GM21390 (cell line): ENCODE measurements around the gene SGTB.

ENCODE experiments used
- ATAC-seq: cut with Tn5 transposase; IDR thresholded peaks from one replicate; pipeline ENCODE4 v1.9.1; 2021; ENCODE audit not compliant: unreplicated experiment

SGTB gene, protein sequence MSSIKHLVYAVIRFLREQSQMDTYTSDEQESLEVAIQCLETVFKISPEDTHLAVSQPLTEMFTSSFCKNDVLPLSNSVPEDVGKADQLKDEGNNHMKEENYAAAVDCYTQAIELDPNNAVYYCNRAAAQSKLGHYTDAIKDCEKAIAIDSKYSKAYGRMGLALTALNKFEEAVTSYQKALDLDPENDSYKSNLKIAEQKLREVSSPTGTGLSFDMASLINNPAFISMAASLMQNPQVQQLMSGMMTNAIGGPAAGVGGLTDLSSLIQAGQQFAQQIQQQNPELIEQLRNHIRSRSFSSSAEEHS

DNA sequence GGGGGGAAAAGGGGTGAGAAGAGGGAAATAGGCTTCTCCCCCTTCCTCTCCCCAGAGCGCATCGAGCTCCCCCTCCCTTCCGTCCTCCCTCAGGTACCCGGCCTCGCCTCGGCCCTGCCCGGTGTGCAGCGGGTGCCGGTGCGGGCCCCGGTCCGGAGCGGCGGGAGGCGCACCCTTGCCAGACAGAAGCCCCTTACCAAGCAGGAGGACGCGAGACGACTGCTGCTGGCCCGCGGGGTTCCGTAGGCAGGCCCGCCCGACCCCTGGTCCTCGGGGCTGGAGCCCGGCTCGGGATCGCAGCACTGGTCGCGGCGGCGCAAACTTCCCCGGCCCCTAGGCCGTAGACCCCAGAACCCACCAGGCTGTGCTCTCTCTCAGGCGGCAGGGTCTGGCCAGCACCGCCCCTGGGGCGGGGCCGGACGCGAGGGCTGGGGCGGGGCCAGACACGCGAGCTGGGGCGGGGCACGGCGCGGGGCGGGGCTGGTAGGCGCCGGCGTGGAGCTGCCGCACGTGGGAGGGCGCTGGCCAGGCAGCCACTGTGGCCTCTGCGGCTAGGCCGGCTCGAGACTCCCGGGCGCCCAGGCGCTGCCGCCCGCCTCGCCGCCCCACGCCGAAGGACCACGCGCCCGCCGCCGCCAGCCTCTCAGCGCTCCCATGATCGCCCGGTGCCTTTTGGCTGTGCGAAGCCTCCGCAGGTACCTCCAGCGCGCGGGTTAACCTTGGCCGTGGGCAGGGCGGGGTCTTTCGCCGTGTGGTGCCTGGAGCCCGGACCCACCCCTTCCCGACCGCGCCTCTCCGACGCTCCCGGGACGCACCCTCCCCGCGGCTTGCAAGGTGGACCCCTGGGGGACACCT lies at the start of gene SGTB, which contains the start of gene NLN:
SGTB (minus strand) TSS at position 390 of the 855 bp plus-strand sequence. CDS start 1,302 bp downstream, outside the sequence.
NLN (plus strand) TSS at position 486 of the 855 bp plus-strand sequence; CDS start at position 655, 169 bp downstream.
- peak; percentile 89 for ATAC-seq

DNA sequence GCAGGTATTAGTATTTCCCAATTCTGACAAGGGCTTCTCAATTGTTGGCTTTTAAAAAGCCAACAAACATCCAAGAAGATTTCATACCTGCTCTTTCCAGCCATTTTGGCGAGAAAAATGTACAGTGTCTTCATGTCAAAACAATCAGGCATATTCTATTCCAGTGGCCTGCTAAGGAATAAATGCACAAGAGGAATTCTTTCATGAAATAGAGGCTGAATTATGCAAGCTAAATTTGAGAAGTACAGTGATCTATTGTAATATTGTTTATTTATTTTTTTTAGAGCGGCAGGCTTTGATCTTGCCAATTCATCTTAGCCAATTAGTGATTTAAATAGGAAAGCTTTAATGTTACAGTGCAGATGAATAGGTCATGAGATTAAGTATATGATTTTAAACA lies 49.4 kb upstream of the SGTB start:
- no peak for ATAC-seq

DNA sequence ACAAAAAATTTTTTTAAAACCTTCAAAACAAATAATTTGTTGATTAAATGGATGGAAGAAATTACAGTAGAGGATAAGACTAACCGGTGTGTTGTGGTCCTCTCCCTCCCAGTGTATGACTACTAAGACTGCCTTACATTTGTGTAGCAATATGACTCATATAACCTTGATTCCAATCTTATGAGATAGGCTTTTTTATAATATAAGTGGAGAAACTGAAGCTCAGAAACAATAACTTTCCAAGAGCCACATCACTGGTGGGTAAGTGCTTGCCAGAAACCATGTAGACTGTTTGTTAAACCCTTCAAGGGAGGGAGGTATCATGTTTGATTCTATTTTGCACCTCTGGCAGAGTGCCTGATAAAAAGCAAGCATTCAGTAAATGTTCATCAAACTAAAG lies 47.6 kb upstream of the SGTB start:
- ATAC-seq, result no peak

DNA sequence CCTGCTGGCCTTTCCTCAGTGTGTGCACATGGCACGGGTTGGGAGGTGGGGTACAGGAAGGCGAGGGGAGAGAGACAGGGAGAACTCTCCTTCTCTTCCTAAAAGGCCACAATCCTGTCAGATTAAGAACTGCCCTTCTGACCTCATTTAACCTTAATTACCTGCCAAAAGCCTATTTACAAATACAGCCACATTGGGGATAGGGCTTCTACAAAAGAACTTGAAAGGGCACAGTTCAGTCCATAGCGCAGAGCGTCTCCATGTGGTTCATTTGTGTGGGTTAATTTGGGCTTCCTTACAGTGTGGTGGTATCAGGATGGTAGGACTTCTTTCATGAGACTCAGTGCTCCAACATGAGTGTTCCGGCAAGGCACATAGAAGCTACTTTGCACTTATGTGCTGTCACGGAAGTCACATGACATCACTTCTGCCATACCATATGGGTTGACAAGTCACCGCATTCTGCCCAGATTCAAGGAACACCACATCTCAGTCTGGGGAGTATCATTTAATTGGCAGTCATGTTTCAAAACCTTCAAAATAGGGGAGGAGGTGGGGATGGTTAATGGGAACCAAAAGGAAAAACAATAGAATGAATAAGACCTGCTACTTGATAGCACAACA lies 46.9 kb upstream of the SGTB start:
- ATAC-seq, result no peak

DNA sequence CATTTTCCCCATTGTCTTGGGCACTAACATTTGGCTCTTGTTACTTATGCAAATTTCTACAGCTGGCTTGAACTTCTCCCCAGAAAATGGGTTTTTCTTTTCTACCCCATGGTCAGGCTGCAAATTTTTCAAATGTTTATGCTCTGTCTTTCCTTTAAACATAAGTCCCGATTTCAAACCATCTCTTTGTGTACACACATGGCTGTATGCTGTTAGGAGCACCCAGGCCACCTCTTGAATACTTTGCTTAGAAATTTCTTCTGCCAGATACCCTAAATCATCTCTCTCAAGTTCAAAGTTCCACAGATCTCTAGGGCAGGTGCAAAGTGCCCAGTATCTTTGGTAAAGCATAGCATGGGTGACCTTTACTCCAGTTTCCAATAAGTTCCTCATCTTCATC lies 45.7 kb upstream of the SGTB start:
- ATAC-seq, result no peak

DNA sequence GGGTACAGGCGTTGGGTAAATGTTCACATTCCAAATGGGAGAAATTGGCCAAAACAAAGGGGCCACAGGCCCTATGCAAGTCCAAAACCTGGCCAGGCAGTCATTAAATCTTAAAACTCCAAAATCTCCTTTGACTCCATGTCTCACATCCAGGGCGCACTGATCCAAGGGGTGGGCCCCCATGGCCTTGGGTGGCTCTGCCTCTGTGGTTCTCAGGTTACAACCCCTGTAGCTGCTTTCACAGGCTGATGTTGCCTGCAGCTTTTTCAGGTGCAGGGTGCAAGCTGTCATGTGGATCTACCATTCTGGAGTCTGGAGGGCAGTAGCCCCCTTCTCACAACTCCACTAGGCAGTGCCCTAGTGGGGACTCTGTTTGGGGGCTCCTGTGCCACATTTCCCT lies 44.9 kb upstream of the SGTB start:
- no peak for ATAC-seq

DNA sequence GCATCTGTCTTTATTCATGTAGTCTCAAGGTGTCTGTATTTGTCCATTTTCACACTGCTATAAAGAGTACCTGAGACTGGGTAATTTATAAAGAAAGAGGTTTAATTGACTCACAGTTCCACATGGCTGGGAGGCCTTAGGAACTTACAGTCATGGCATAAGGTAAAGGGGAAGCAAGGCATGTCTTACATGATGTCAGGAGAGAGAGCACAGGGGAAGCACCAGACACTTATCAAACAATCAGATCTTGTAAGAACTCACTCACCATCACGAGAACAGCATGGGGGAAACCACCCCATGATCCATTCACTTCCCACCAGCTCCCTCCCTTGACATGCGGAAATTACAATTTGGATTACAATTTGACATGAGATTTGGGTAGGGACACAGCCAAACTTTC lies 44.3 kb upstream of the SGTB start:
- no peak for ATAC-seq

DNA sequence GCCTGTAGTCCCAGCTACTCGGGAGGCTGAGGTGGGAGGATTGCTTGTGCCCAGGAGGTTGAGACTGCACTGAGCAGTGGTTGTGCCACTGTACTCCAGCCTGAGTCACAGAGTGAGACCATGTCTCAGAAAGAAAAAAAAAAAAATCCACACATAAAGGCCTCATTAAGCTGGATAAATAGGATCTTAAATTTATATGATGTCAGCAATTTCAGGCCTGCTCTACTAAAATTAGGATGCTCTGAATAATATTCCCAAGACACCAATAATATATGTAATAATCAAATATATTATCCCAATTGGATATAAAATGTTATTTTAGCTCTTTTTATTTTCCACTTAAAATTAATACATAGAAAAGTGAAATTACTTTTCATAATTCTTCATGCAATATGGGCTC lies 43.7 kb upstream of the SGTB start:
- no peak for ATAC-seq

DNA sequence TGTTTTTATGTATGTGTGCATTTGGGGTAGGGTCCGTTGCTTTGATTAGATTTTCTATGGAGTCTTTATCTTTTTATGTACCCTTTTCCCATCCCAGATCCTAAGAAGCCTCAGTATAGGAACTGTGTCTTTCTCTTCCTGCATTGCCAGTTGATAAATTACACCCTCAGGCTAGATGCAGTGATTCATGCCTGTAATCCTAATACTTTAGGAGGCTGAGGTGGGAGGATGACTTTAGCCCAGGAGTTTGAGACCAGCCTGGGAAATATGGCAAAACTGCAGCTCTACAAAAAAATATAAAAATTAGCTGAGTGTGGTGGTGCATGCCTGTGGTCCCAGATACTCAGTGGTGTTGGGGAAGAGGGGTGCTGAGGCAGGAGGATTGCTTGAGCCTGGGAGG lies 40.3 kb upstream of the SGTB start:
- no peak for ATAC-seq

DNA sequence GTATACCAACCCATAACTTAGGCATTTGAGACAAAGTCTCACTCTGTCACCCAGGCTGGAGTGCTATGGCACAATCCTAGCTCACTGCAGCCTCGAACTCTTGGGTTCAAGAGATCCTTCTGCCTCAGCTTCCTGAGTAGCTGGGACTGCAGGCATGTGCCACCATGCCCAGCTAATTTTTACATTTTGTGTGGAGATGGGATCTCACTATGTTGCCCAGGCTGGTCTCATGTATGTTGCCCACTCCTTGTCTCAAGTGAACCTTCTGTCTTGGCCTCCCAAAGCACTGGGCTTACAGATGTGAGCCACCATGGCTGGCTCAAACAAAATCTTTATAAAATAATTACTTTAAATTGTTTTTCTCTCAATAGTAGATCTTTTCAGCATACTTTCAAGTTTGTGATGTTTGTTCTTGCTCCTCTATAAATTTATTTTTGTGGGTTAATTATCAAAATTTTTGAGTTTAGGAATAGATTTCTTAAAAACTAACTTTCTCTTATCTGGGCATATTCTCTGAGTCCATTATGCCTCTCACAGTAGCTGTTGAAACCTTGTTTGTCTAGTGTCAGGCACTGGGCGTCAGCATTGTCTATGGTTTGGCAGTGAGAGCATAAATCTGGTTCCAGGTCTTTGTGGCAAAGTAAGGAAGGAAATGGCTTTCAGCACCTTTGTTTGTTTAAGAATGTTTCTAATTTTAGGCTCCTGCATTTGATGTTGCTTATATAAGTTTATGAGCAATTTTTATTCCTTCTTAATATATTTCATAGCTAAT lies 38.8 kb upstream of the SGTB start:
- no peak for ATAC-seq

DNA sequence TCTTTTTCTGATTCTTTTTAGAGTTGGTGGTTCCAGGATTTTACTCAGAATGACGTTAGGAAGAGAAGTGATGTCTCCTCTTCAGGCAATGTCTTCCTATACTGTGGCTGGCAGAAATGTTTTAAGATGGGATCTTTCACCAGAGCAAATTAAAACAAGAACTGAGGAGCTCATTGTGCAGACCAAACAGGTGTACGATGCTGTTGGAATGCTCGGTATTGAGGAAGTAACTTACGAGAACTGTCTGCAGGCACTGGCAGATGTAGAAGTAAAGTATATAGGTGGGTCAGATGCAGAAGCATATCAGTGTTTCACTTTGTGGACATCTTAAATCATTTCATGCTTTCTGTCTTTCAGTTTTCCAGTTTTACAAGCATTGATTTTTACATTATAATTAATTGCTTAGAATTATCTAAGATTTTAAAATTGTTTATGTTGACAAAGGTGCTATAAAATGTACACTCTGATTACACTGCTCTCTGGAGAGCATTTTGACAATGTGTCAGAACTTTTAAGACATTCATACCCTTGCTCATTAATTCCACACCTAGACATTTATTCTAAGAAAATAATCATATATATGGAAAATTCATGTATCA lies 36.7 kb upstream of the SGTB start:
- ATAC-seq, result no peak

DNA sequence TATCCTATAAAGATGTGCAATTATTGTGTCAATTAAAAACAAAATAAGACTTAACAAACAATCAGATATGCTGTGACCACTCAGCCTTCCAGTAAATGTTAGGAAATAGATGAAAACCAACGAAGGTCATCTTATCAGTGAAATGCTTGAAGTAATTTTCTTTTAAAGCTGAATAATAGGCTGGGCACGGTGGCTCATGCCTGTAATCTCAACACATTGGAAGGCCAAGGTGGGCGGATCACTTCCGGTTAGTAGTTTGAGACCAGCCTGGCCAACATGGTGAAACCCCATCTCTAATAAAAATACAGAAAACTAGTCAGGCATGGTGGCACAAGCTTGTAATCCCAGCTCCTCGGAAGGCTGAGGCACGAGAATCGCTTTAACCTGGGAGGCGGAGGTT lies 31.3 kb upstream of the SGTB start:
- ATAC-seq, result no peak

DNA sequence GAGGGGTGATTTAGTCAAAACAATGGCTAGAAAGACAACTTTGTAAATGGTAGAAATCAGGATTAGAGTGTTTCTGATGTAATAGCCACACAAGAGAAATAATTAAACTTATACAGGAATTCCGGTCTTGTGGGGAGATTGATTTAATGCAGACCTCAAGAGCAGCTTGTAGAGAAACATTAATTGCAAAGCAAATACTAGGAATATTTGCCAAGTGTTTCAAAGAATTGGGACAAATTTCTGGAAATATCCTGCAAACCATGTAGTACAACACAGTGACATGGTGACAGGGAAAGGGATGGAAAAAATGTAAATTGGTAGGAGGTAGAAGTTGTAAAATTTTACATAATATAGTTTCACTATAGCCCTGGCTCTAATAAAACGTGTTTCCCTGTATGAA lies 29.0 kb upstream of the SGTB start:
- no peak for ATAC-seq

DNA sequence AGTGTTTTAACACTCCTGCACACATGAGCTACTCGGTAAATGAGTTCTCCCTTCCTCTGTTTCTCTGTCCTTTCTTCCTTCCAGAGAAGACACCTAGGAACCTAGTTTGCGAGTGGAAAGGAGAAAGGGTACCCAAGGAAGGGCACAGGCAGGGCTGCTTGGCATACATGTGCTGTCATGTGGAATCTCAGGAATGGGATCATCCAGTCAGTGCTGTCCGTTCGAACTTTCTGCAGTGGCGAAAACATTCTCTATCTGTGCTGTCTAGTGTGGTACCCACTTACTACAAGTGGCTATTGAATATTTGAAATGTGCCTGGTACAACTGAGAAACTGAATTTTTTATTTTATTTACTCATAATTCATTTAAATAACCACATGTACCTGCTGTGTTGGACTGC lies 28.0 kb upstream of the SGTB start:
- no peak for ATAC-seq

DNA sequence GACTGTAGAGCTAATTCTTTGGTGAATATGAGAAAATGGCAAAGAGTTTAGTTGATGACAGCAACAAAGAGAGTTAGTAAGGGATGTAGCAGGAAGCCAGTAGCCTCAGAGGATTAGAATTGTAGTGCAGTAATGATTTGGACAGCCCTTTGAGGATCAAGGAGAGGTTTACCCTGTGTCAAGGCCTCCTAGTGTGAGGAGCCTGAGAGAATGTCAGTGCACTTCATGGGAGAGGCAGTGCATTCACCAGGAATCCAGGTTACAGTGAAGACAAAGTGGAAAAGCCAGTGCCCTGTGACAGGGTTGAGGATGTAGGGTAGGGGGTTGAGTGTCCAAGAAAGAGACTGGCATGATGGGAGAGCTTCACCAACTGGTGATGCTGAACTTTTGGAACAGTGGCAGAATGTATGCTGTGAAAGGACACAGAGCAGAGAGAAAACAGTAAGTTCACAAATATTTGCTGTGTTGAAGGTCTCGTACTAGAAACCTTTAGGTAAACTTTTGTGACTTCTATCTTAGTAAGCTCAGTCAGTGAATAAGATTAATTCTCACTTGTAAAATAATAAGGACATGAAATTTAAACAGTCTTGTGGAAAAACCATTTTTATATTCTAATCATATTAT lies 27.4 kb upstream of the SGTB start:
- ATAC-seq, result no peak

DNA sequence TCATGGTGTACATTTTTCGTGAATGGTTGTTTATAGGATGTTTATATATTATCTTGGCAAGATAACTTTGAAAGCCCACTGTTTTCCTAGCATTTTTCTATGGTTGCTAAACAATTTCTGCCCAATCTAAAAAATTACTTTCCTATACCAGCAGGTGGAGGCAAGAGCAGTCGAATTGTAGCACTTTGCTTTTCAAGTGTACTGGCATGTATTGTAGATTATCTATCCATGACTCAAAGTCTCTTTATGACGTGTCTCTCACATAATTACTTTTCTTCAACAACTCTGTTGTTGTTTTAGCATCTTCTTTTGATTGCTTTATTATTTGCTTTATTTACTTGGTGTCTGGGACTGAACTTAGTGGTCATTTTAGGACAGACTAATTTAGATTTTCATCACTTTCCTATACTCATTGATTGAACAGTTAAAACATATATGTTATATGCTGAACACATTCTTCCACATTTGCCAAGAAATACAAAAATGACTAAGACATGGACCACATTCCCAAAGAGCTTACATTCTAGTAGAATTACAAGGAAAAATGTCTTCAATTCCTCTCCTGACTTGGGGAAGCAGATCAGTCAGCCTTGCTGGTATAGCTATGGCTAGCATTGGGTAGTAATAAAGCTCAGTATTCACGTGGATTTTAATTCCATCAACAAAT lies 20.8 kb upstream of the SGTB start:
- peak; percentile 74 for ATAC-seq

DNA sequence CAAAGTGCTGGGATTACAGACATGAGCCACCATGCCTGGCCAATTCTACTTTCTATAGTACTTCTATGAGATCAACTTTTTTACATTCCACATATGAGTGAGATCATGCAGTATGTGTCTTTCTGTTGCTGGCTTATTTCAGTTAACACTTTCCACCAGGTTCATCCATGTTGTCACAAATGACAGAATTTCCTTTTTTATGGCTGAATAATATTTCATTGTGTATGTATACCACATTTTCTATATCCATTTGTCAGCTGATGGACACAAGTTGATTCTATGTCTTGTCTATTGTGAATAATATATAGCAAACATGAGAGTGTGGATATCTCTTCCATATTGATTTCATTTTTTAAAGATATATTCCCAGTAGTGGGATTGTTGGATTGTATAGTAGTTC lies 17.3 kb upstream of the SGTB start:
- ATAC-seq, result no peak

DNA sequence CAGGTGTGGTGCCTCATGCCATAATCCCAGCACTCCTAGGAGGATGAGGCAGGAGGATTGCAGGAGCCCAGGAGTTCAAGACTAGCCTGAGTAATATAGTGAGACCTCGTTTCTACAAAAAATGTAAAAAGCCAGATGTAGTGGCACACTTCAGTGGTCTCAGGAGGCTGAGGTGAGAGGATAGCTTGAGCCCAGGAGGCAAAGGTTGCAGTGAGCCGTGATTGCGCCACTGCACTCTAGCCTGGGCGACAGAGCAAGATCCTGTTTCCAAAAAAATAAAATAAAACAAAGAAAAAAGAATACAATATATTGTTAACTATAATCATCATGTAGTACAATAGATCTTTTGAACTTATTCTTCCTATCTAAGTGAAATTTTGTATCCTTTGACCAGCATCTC lies 16.4 kb upstream of the SGTB start:
- no peak for ATAC-seq

DNA sequence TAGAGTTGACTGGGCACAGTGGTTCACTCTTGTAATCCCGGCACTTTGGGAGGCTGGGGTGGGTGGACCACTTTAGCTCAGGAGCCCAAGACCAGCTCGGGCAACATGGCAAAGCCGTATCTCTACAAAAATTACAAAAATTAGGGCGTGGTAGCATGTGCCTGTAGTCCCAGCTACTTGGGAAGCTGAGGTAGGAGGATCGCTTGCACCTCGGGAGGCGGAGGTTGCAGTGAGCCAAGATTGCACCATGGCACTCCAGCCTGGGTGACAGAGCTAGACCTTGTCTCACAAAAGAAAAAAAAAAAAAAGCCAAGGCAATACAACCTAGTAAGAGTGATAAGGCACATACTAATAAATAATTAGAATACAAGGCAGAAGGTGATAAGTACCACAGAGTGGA lies 15.9 kb upstream of the SGTB start:
- ATAC-seq, result no peak

DNA sequence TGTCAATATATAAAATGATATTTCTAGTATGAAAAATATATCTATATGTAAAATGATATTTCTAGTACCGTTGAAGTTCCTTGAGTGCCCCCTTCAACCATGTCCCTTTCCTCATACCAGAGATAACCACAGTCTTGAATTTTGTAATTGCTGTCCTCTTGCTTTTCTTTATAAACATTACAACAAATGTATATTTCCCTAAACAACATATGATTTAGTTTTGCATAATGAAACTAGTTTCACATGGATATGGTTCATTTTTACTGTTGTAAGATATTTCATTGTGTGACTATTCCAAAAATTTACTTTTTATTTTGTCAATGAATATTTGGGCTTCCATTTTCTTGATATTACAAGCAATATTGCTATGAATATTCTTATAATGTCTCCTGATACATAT lies 14.1 kb upstream of the SGTB start:
- no peak for ATAC-seq
